ENCODE results near the gene NOD1.

Gene NOD1

GRCh38 chr7:30472784-30473775 is 5.5 kb downstream of the NOD1 start:
- H3K27ac ChIP-seq (ENCODE audit: poor library complexity, severe bottlenecking) = no peak overlapping the region
- ATAC-seq (ENCODE audit: low read depth) (no peak), DNase-seq (ENCODE audit: low spot score) (no peak)
- H3K27me3 ChIP-seq (ENCODE audit: insufficient read depth, poor library complexity, severe bottlenecking) = no peaks in the 10 kb centered on the region
- peaks cover 2% of the 10 kb centered on the region for H3K4me1 ChIP-seq (ENCODE audit: insufficient read depth, poor library complexity, severe bottlenecking)
- TF ChIP-seq CTCF (IDR thresholded peaks at IDR 0.05; ENCODE audit: poor library complexity, severe bottlenecking) = no peak
- no peak overlapping the region for H3K4me3 ChIP-seq (ENCODE audit: severe bottlenecking)
- no peaks in the 10 kb centered on the region for H3K36me3 ChIP-seq (ENCODE audit: low read depth)
- H3K9me3 ChIP-seq (ENCODE audit: severe bottlenecking) = no peaks in the 10 kb centered on the region

GRCh38 chr7:30472081-30472783 is 6.4 kb downstream of the NOD1 start:
- no peak for ATAC-seq (ENCODE audit: low read depth)
- Histone ChIP-seq H3K36me3 (ENCODE audit: low read depth) (no peaks in the 10 kb centered on the region), H3K4me3 (ENCODE audit: severe bottlenecking) (no peak overlapping the region), H3K27me3 (ENCODE audit: insufficient read depth, poor library complexity, severe bottlenecking) (no peaks in the 10 kb centered on the region), H3K27ac (ENCODE audit: poor library complexity, severe bottlenecking) (no peak overlapping the region), H3K4me1 (ENCODE audit: insufficient read depth, poor library complexity, severe bottlenecking) (peaks cover 2% of the 10 kb centered on the region), H3K9me3 (ENCODE audit: severe bottlenecking) (no peaks in the 10 kb centered on the region)
- TF ChIP-seq CTCF (IDR thresholded peaks at IDR 0.05; ENCODE audit: poor library complexity, severe bottlenecking) = no peak
- DNase-seq (ENCODE audit: low spot score) = no peak

- DNase-seq (ENCODE audit: low spot score) (no peak), ATAC-seq (ENCODE audit: low read depth) (no peak)
- no peaks in the 10 kb centered on the region for H3K27me3 ChIP-seq (ENCODE audit: insufficient read depth, poor library complexity, severe bottlenecking)
- no peak overlapping the region for H3K4me3 ChIP-seq (ENCODE audit: severe bottlenecking)
- no peaks in the 10 kb centered on the region for H3K9me3 ChIP-seq (ENCODE audit: severe bottlenecking)
- H3K4me1 ChIP-seq (ENCODE audit: insufficient read depth, poor library complexity, severe bottlenecking) = no peaks in the 10 kb centered on the region
- no peak overlapping the region for H3K27ac ChIP-seq (ENCODE audit: poor library complexity, severe bottlenecking)
- no peak for TF ChIP-seq CTCF (IDR thresholded peaks at IDR 0.05; ENCODE audit: poor library complexity, severe bottlenecking)
- no peaks in the 10 kb centered on the region for H3K36me3 ChIP-seq (ENCODE audit: low read depth)
Observed at GRCh38 chr7:30471205-30471604, 7.4 kb downstream of the NOD1 start.

- no peaks in the 10 kb centered on the region for H3K9me3 ChIP-seq (ENCODE audit: severe bottlenecking)
- H3K27me3 ChIP-seq (ENCODE audit: insufficient read depth, poor library complexity, severe bottlenecking) = no peaks in the 10 kb centered on the region
- H3K4me1 ChIP-seq (ENCODE audit: insufficient read depth, poor library complexity, severe bottlenecking) = no peaks in the 10 kb centered on the region
- DNase-seq (ENCODE audit: low spot score) (no peak), ATAC-seq (ENCODE audit: low read depth) (no peak)
- H3K4me3 ChIP-seq (ENCODE audit: severe bottlenecking) = no peak overlapping the region
- no peak for TF ChIP-seq CTCF (IDR thresholded peaks at IDR 0.05; ENCODE audit: poor library complexity, severe bottlenecking)
- no peak overlapping the region for H3K27ac ChIP-seq (ENCODE audit: poor library complexity, severe bottlenecking)
- H3K36me3 ChIP-seq (ENCODE audit: low read depth) = no peaks in the 10 kb centered on the region
Observed at GRCh38 chr7:30470771-30471170, 7.8 kb downstream of the NOD1 start.
